Transverse colon (tissue), 4 donors: ENCODE measurements around the gene ZSCAN5B.

Source experiments
- EP300 ChIP-seq: sonication (generic); formaldehyde crosslinking; IDR thresholded peaks from one replicate; pipeline ENCODE4 v1.6.1; 2017; ENCODE audit warnings: antibody characterized with exemption, low read depth
- POLR2A ChIP-seq: fragments of 450-650 bp; IDR thresholded peaks from one replicate; pipeline ENCODE4 v1.6.1; 2016; ENCODE audit warnings: antibody characterized with exemption, mild to moderate bottlenecking, moderate library complexity
- POLR2AphosphoS5 ChIP-seq, 3 donors: sonication (generic); formaldehyde crosslinking; IDR thresholded peaks; one replicate each; pipeline ENCODE4 v1.6.1; 2016; ENCODE audit warnings: antibody characterized with exemption in 3 of 3
- TF ChIP-seq, protein P1 (sequence below), 5 experiments: fragments of 200-600 bp in 3 of 5; fragments of 450-650 bp in 2 of 5; sonication (generic) in 3 of 5; IDR thresholded peaks; 1 replicate in 2 of 5; 2 replicates in 3 of 5; pipeline ENCODE4 v1.5.1; 2016 to 2017; ENCODE audit warnings: antibody characterized with exemption in 5 of 5, inconsistent platforms in 3 of 5, mild to moderate bottlenecking in 2 of 5, moderate library complexity in 1 of 5

- TF ChIP-seq POLR2A (no peak), POLR2AphosphoS5 (IDR thresholded peaks at IDR 0.05) (no peak), EP300 (no peak)
- TF ChIP-seq, protein P1, sequence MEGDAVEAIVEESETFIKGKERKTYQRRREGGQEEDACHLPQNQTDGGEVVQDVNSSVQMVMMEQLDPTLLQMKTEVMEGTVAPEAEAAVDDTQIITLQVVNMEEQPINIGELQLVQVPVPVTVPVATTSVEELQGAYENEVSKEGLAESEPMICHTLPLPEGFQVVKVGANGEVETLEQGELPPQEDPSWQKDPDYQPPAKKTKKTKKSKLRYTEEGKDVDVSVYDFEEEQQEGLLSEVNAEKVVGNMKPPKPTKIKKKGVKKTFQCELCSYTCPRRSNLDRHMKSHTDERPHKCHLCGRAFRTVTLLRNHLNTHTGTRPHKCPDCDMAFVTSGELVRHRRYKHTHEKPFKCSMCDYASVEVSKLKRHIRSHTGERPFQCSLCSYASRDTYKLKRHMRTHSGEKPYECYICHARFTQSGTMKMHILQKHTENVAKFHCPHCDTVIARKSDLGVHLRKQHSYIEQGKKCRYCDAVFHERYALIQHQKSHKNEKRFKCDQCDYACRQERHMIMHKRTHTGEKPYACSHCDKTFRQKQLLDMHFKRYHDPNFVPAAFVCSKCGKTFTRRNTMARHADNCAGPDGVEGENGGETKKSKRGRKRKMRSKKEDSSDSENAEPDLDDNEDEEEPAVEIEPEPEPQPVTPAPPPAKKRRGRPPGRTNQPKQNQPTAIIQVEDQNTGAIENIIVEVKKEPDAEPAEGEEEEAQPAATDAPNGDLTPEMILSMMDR (IDR thresholded peaks at IDR 0.05): no peak
Observed at GRCh38 chr19:56162258-56162657, 35.3 kb downstream of the ZSCAN5B start.
